OCI-LY3 (cell line): ENCODE results near the gene ZSCAN31.
"Not testable (repeated sequence)": the region's sequence is repeated elsewhere in the genome, so short reads cannot be mapped to it uniquely, and the experiment has no call there.

Experiments used
- H2AFZ ChIP-seq: fragments of 200-600, 300-600 bp; shearing (Covaris generic); 2 replicates; pipeline ENCODE4 v1.6.0; 2014; ENCODE audit warnings: antibody characterized with exemption, low read depth, low read length
- H3K27ac ChIP-seq: fragments of 200-600, 300-600 bp; sonication (generic); 2 replicates; pipeline ENCODE4 v1.5.1; 2014; ENCODE audit warnings: mild to moderate bottlenecking, low read length, moderate library complexity, mixed read lengths
- H3K27me3 ChIP-seq: fragments of 200-600, 300-600 bp; sonication (generic); 2 replicates; pipeline ENCODE4 v1.6.1; 2014; ENCODE audit warnings: low read depth, low read length, mixed read lengths
- H3K36me3 ChIP-seq: fragments of 200-600, 300-600 bp; sonication (generic); replicated peaks from 2 replicates; pipeline ENCODE3; 2014; ENCODE audit warnings: low read depth, low read length, mixed read lengths
- H3K4me1 ChIP-seq: fragments of 300-600, 200-600 bp; sonication (generic); 2 replicates; pipeline ENCODE4 v1.6.1; 2014; ENCODE audit warnings: low read length, mixed read lengths
- H3K4me2 ChIP-seq: fragments of 200-600, 300-600 bp; sonication (generic); 2 replicates; pipeline ENCODE4 v1.6.1; 2014; ENCODE audit warnings: low read length, mixed read lengths
- H3K4me3 ChIP-seq: fragments of 300-600, 200-600 bp; sonication (generic); 2 replicates; pipeline ENCODE4 v1.5.1; 2014; ENCODE audit warnings: antibody characterized with exemption, mild to moderate bottlenecking, low read length, moderate library complexity
- H3K79me2 ChIP-seq: fragments of 300-600, 200-600 bp; shearing (Covaris generic); 2 replicates; pipeline ENCODE4 v1.6.1; 2014; ENCODE audit warnings: mild to moderate bottlenecking, low read length, mixed read lengths
- H3K9ac ChIP-seq: fragments of 300-600, 200-600 bp; shearing (Covaris generic); 2 replicates; pipeline ENCODE4 v1.6.0; 2014; ENCODE audit warnings: mild to moderate bottlenecking, low read length, moderate library complexity
- H3K9me3 ChIP-seq: fragments of 200-600, 300-600 bp; shearing (Covaris generic); 2 replicates; pipeline ENCODE4 v1.6.1; 2014; ENCODE audit warnings: low read length, mixed read lengths; ENCODE audit not compliant: insufficient read depth
- H4K20me1 ChIP-seq: fragments of 200-600, 300-600 bp; sonication (generic); 2 replicates; pipeline ENCODE4 v1.6.1; 2016; ENCODE audit warnings: low read length, mixed read lengths; ENCODE audit not compliant: insufficient read depth
- CTCF ChIP-seq: fragments of 200-600, 300-600 bp; sonication (generic); IDR thresholded peaks from 2 replicates; pipeline ENCODE4 v1.5.1; 2014; ENCODE audit warnings: antibody characterized with exemption, low read length, low read depth
- EZH2phosphoT487 ChIP-seq: fragments of 200-600 bp; shearing (Covaris generic); IDR thresholded peaks from 2 replicates; pipeline ENCODE4 v1.6.1; 2018; ENCODE audit warnings: antibody characterized with exemption, mixed run types, low read depth

Gene ZSCAN31

GRCh38 chr6:28371280-28371679 is 35.3 kb upstream of the ZSCAN31 start:
- no peak overlapping the region for H2AFZ ChIP-seq
- H3K4me2 ChIP-seq, result peak overlapping the region; percentile 62

GRCh38 chr6:28370440-28370839 is 34.5 kb upstream of the ZSCAN31 start:
- TF ChIP-seq CTCF, result no peak
- TF ChIP-seq EZH2phosphoT487, result no peak

More at GRCh38 chr6:28371280-28371679, 35.3 kb upstream of the ZSCAN31 start:
- peak overlapping the region; percentile 4; the same call in 1 of the 2 replicates for H3K9ac ChIP-seq
- H3K4me1 ChIP-seq, result peaks cover 25% of the 10 kb centered on the region
- H3K27ac ChIP-seq, result peak overlapping the region; percentile 50
- peak overlapping the region; percentile 28; the same call in 1 of the 2 replicates for H3K4me3 ChIP-seq
- H3K36me3 ChIP-seq, result peaks cover 11% of the 10 kb centered on the region
- no peaks in the 10 kb centered on the region for H4K20me1 ChIP-seq
- TF ChIP-seq CTCF, result no peak
- no peak for TF ChIP-seq EZH2phosphoT487
- H3K79me2 ChIP-seq, result no peaks in the 10 kb centered on the region
- no peaks in the 10 kb centered on the region for H3K27me3 ChIP-seq
- H3K9me3 ChIP-seq, result no peaks in the 10 kb centered on the region; the same call in 1 of the 2 replicates

GRCh38 chr6:28369463-28369862 is 33.5 kb upstream of the ZSCAN31 start:
- Histone ChIP-seq H2AFZ (no peak overlapping the region), H3K4me2 (no peak overlapping the region), H3K9me3 (no peaks in the 10 kb centered on the region; the same call in 1 of the 2 replicates), H3K27me3 (no peaks in the 10 kb centered on the region), H3K4me1 (peaks cover 25% of the 10 kb centered on the region), H3K27ac (no peak overlapping the region), H3K79me2 (no peaks in the 10 kb centered on the region), H3K4me3 (no peak overlapping the region), H3K9ac (no peak overlapping the region), H4K20me1 (no peaks in the 10 kb centered on the region), H3K36me3 (peaks cover 21% of the 10 kb centered on the region)
- no peak for TF ChIP-seq EZH2phosphoT487
- TF ChIP-seq CTCF, result no peak

More at GRCh38 chr6:28370440-28370839, 34.5 kb upstream of the ZSCAN31 start:
- Histone ChIP-seq H3K27ac (no peak overlapping the region), H3K27me3 (no peaks in the 10 kb centered on the region), H4K20me1 (no peaks in the 10 kb centered on the region), H2AFZ (no peak overlapping the region), H3K9me3 (no peaks in the 10 kb centered on the region; the same call in 1 of the 2 replicates), H3K4me1 (peaks cover 25% of the 10 kb centered on the region), H3K36me3 (peaks cover 16% of the 10 kb centered on the region), H3K4me3 (no peak overlapping the region), H3K9ac (no peak overlapping the region), H3K79me2 (no peaks in the 10 kb centered on the region), H3K4me2 (no peak overlapping the region)

- Histone ChIP-seq H3K9me3 (no peaks in the 10 kb centered on the region; the same call in 1 of the 2 replicates), H3K9ac (peak overlapping the region; percentile 37; the same call in 1 of the 2 replicates), H3K4me3 (peak overlapping the region; percentile 53; the same call in 1 of the 2 replicates), H3K79me2 (no peaks in the 10 kb centered on the region), H2AFZ (no peak overlapping the region), H4K20me1 (no peaks in the 10 kb centered on the region), H3K4me1 (peaks cover 25% of the 10 kb centered on the region), H3K4me2 (peak overlapping the region; percentile 71), H3K27ac (peak overlapping the region; percentile 97), H3K36me3 (peaks cover 25% of the 10 kb centered on the region), H3K27me3 (no peaks in the 10 kb centered on the region)
- no peak for TF ChIP-seq EZH2phosphoT487
- TF ChIP-seq CTCF, result no peak
These were observed 32.6 kb upstream of the ZSCAN31 start for GRCh38 chr6:28368522-28368921.

- peaks cover 11% of the 10 kb centered on the region for H3K4me1 ChIP-seq
- not testable (repeated sequence) for H2AFZ ChIP-seq, H3K27ac ChIP-seq, H3K27me3 ChIP-seq, H3K79me2 ChIP-seq, H3K9me3 ChIP-seq, H3K9ac ChIP-seq, H4K20me1 ChIP-seq, H3K4me2 ChIP-seq, H3K4me3 ChIP-seq
- H3K36me3 ChIP-seq, result peaks cover 25% of the 10 kb centered on the region
These were observed 29.6 kb upstream of the ZSCAN31 start for GRCh38 chr6:28365590-28365989.
